Sigmoid colon (tissue), 7 donors: ENCODE measurements around the gene PSMG3. TPM values are rescaled to one million over a fixed set of nuclear protein-coding genes. Genes with fewer than 3 reads are reported as not detected.

ENCODE experiments used
- DNase-seq: peaks from one replicate; pipeline ENCODE4 v3.0.0-alpha.2; 2019
- H3K27ac ChIP-seq, 4 donors: fragments of 200-600 bp; sonication (generic); one replicate each; pipeline ENCODE4 v1.5.1; 2016 to 2019; ENCODE audit warnings: mild to moderate bottlenecking in 1 of 4
- H3K27me3 ChIP-seq, 3 donors: fragments of 200-600 bp; sonication (generic); one replicate each; pipeline ENCODE4 v1.5.1; 2019; ENCODE audit warnings: mild to moderate bottlenecking in 1 of 3
- H3K36me3 ChIP-seq, 4 donors: fragments of 200-600 bp; sonication (generic); one replicate each; pipeline ENCODE4 v1.5.1; 2016 to 2019
- H3K4me1 ChIP-seq, 4 donors: fragments of 200-600 bp; sonication (generic); one replicate each; pipeline ENCODE4 v1.5.1; 2017 to 2019
- H3K4me3 ChIP-seq, 4 donors: fragments of 200-600 bp; sonication (generic); one replicate each; pipeline ENCODE4 v1.5.1; 2017 to 2019; ENCODE audit warnings: mild to moderate bottlenecking in 2 of 4, moderate library complexity in 1 of 4
- H3K9me3 ChIP-seq, 4 donors: fragments of 200-600 bp in 3 of 4; sonication (generic) in 3 of 4; one replicate each; pipeline versions ENCODE4 v1.5.1 to v1.6.1; 2013 to 2019
- CTCF ChIP-seq, 4 experiments: fragments of 450-650 bp in 3 of 4; fragments of 200-600 bp in 1 of 4; IDR thresholded peaks; one replicate each; pipeline ENCODE4 v1.5.1; 2016 to 2019; ENCODE audit warnings: antibody characterized with exemption in 4 of 4, mild to moderate bottlenecking in 3 of 4, moderate library complexity in 2 of 4
- EP300 ChIP-seq, 4 donors: sonication (generic); formaldehyde crosslinking; IDR thresholded peaks; one replicate each; pipeline ENCODE4 v1.6.1; 2017; ENCODE audit warnings: antibody characterized with exemption in 4 of 4
- POLR2A ChIP-seq, 2 donors: fragments of 450-650 bp; IDR thresholded peaks; one replicate each; pipeline ENCODE4 v1.6.1; 2016; ENCODE audit warnings: antibody characterized with exemption in 2 of 2, mild to moderate bottlenecking in 2 of 2, moderate library complexity in 2 of 2
- POLR2AphosphoS5 ChIP-seq, 4 donors: sonication (generic); formaldehyde crosslinking; IDR thresholded peaks; one replicate each; pipeline ENCODE4 v1.6.1; 2017; ENCODE audit warnings: antibody characterized with exemption in 4 of 4
- WGBS, 2 donors: extraction: QIAGEN DNeasy Blood & Tissue Kit; methylation state at CpG; one replicate each; pipeline ENCODE4 v1.1.7; 2013; 5-methylcytosine and 5-hydroxymethylcytosine counted together
- intact Hi-C: fragments of 100-400 bp; cut with DNase I; formaldehyde crosslinking; loops from one replicate; pipeline ENCODE4 v1.15.1; 2023
- polyA plus RNA-seq, 3 donors: library from polyadenylated mRNA; stranded (reverse); fragments of 200-250 nt; gene quantifications; one replicate each; pipeline ENCODE4 v1.2.3, GENCODE V29; 2013
- total RNA-seq, 4 donors: library from RNA; depleted of rRNA; stranded (reverse); fragments of >200 nt; gene quantifications; one replicate each; pipeline ENCODE4 v1.1.0, GENCODE V29; 2016
- donor health status: healthy with polysubstance abuse.
- donor health status: Bipolar disorder and iron deficiency.
- donor health status: healthy.

Gene PSMG3
- total and polyA plus RNA-seq, 7 donors, result 23.3 to 68.0 (median 50.5) TPM

DNA sequence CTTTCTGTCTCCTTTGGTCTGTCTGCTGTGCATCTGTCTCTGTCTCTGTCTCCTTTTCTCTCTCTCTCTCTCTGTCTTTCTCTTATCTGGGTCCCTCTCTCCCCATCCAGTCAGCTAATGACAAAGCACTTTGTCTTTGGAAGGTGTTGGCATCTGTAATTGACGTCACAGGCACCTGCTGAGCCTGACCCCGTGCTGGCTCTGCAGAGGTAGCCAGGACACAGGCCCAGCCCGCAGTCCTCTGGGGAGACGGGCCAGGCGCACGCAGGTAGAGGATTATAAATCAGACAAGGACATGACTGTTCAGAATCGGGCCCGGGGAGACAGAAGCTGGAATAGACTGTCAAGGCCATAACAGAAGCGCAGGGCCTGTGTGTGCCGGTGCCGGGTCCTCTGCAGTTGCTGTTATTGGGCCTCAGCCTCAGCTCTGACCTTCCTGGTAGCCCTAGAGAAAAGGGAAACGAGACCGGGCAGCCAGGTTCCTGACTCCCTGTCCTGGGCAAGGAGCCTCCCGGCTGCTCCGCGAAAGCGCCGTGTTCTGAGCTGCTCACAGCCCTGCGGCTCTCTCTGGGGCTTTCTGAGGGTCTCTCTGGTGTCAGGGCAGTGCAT, 10.7 kb upstream of the PSMG3 start:
- DNase-seq, result no peak
- 85 to 91% methylated on average over 19 of the region's 19 CpGs for WGBS, 2 donors
- no peak overlapping the region for H3K4me3 ChIP-seq
- peaks cover 0 to 8% (median 6%) of the 10 kb centered on the region in 4 donors for H3K4me1 ChIP-seq
- H3K36me3 ChIP-seq, result no peaks in the 10 kb centered on the region
- TF ChIP-seq EP300 (IDR thresholded peaks at IDR 0.05), result no peak
- no peak for TF ChIP-seq POLR2A (IDR thresholded peaks at IDR 0.05)
- TF ChIP-seq CTCF (IDR thresholded peaks at IDR 0.05), result no peak
- no peak for TF ChIP-seq POLR2AphosphoS5 (IDR thresholded peaks at IDR 0.05)
- no peaks in the 10 kb centered on the region for H3K9me3 ChIP-seq
- no peak overlapping the region for H3K27ac ChIP-seq
- H3K27me3 ChIP-seq, result no peaks in the 10 kb centered on the region
- intact Hi-C loops, result loop anchor here (5.0 kb wide), 1 partner anchor 627 kb away; no protein-coding TSS in a partner anchor

DNA sequence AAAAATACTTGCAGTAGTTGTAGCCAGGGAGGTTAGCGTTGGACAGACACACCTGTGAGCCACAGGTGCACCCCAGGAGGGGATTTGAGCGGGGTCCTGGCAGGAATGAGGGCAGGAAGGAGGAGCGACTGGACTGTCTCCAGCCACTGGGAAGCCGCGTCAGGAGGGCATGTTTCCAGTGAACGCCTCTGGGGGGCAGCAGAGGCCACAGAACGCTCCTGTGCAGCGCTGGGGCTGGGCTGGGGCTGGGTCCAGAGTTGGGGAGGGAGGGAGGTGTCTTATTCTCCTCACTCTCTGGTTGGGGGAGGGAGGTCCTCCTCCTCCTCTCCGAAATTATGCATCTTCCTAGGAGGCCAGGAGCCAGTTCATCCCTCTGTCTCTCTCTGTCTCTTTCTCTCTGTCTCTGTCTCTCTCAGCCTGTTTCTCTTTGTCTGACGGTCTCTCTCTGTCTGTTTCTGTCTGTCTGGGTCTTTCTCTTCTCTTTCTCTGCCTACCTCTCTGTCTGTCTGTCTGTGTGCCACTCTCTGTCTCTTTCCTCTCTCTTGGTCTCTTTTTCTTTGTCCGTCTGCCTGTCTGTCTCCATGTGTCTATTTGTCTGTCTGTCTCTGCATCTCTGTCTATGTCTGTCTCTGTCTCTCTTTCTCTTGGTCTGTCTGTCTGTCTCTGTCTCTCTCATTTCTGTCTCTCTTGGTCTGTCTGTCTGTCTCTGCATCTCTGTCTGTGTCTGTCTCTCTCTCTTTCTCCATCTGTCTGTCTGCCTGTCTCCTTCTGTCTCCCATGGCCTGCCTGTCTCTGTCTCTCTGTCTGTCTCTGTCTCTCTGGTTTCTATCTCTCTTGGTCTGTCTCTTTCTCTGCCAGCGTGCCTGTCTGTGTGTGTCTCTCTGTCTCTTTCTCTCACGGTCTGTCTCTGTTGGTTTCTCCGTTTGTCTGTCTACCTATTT, 9.9 kb upstream of the PSMG3 start:
- TF ChIP-seq POLR2A (IDR thresholded peaks at IDR 0.05) (no peak), CTCF (IDR thresholded peaks at IDR 0.05) (peak; percentile 56 to 79 (median 72))
- no peaks in the 10 kb centered on the region for H3K36me3 ChIP-seq
- 26 to 28% methylated on average over 14 of the region's 14 CpGs for WGBS, 2 donors
- DNase-seq, result peak; percentile 83
- H3K4me1 ChIP-seq, result peaks cover 0 to 8% (median 6%) of the 10 kb centered on the region in 4 donors
- H3K4me3 ChIP-seq, result no peak overlapping the region
- H3K9me3 ChIP-seq, result no peaks in the 10 kb centered on the region
- intact Hi-C loops, result loop anchor here (5.0 kb wide), 1 partner anchor 628 kb away; no protein-coding TSS in a partner anchor
- no peak overlapping the region for H3K27ac ChIP-seq
- no peaks in the 10 kb centered on the region for H3K27me3 ChIP-seq

- peaks cover 0 to 8% (median 6%) of the 10 kb centered on the region in 4 donors for H3K4me1 ChIP-seq
- TF ChIP-seq POLR2A (IDR thresholded peaks at IDR 0.05) (no peak), POLR2AphosphoS5 (IDR thresholded peaks at IDR 0.05) (no peak), EP300 (IDR thresholded peaks at IDR 0.05) (no peak), CTCF (IDR thresholded peaks at IDR 0.05) (no peak)
- H3K9me3 ChIP-seq, result no peaks in the 10 kb centered on the region
- no peak overlapping the region for H3K27ac ChIP-seq
- H3K36me3 ChIP-seq, result no peaks in the 10 kb centered on the region
- DNase-seq, result no peak
- WGBS, 2 donors, result 93% methylated on average over 6 of the region's 6 CpGs
- H3K27me3 ChIP-seq, result no peaks in the 10 kb centered on the region
- intact Hi-C loops, result no loop called here
- no peak overlapping the region for H3K4me3 ChIP-seq
These were observed 8.7 kb upstream of the PSMG3 start for GRCh38 chr7:1578513-1578912.

- WGBS, 2 donors, result 76 to 81% methylated on average over 15 of the region's 15 CpGs
- intact Hi-C loops, result no loop called here
- H3K36me3 ChIP-seq, result no peaks in the 10 kb centered on the region
These were observed 6.9 kb upstream of the PSMG3 start for GRCh38 chr7:1576521-1577253.

More at GRCh38 chr7:1576521-1577253, 6.9 kb upstream of the PSMG3 start:
- no peak overlapping the region for H3K4me3 ChIP-seq
- H3K9me3 ChIP-seq, result no peaks in the 10 kb centered on the region
- H3K4me1 ChIP-seq, result peaks cover 0 to 12% (median 8%) of the 10 kb centered on the region in 4 donors
- H3K27me3 ChIP-seq, result no peaks in the 10 kb centered on the region
- TF ChIP-seq POLR2A (IDR thresholded peaks at IDR 0.05) (no peak), EP300 (IDR thresholded peaks at IDR 0.05) (no peak), POLR2AphosphoS5 (IDR thresholded peaks at IDR 0.05) (no peak), CTCF (IDR thresholded peaks at IDR 0.05) (no peak)
- H3K27ac ChIP-seq, result no peak overlapping the region
- DNase-seq, result no peak
